ENCODE data around the gene CRIM1.

The CRIM1 gene

DNA sequence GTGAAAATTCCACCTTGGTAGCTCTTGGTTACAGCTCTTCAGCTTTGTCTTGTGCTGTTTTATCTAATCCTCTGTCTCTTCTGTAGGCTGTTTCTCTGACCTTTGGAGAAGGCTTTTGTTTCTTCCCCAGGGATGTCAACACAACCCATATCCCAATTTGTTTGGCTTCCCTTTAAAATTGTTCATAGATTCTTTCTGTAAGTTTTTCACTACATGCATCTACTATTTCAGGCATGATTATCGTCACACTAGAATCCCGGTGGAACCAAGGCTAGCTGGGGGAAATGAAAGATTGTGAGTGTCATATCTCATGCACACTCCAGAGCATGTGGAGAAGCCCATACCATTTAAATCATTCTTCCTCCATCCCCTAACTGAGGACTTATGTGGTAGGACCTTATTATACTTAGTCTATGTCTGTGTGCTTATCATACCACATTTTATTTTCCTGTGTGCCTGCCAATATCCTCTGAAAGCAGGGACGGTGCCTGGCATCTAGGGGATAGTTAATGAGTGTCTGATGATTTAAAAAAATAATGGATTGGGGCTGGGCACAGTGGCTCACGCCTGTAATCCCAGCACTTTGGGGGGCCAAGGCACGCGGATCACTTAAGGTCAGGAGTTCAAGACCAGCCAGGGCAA is 59.9 kb downstream of the CRIM1 start:
- no peak for TF ChIP-seq ZFX (IDR thresholded peaks at IDR 0.05)
- TF ChIP-seq, protein P1, sequence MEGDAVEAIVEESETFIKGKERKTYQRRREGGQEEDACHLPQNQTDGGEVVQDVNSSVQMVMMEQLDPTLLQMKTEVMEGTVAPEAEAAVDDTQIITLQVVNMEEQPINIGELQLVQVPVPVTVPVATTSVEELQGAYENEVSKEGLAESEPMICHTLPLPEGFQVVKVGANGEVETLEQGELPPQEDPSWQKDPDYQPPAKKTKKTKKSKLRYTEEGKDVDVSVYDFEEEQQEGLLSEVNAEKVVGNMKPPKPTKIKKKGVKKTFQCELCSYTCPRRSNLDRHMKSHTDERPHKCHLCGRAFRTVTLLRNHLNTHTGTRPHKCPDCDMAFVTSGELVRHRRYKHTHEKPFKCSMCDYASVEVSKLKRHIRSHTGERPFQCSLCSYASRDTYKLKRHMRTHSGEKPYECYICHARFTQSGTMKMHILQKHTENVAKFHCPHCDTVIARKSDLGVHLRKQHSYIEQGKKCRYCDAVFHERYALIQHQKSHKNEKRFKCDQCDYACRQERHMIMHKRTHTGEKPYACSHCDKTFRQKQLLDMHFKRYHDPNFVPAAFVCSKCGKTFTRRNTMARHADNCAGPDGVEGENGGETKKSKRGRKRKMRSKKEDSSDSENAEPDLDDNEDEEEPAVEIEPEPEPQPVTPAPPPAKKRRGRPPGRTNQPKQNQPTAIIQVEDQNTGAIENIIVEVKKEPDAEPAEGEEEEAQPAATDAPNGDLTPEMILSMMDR (conservative IDR thresholded peaks at IDR 0.05) = no peak
- H3K27ac ChIP-seq = no peak overlapping the region

DNA sequence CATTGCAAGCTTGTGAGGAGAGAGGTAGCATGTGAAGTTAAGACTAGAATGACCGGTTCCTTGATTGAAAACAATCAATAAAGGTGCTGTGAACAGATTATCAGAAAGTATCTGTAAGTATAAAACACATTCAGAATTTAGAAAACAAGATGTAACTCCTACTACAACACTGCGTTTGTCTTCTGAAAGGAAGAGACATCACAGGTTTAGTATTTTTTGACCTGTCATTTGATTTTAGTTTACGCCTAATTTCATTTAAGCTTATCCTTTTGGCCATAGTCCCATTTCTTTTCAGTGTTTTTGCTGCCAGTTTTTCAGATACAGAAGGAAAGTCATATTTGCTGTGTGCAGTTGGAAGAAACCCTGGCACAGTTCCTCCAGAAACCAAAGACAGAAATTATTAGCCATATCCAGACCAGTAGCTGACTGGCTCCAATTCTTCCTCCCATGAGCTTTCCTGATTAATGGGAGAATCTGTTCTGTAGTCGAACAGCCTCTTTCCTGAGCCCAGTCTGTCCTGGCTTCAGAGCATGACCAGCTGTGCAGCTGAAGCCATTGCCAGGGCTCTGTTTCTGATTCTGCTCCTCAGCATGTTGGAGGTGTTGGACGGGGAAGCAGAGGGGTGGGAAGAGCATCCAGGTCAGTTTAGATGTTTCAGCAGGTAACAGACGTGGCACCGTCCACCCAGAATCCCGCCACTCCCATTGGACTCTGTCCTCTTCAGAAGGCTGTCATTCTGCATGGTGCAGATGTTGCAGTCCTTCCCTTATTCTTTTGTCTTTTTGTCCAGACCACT is 61.0 kb downstream of the CRIM1 start:
- no peak for TF ChIP-seq ZFX (IDR thresholded peaks at IDR 0.05)
- TF ChIP-seq, protein P1 (conservative IDR thresholded peaks at IDR 0.05) = no peak
- no peak overlapping the region for H3K27ac ChIP-seq

GRCh38 chr2:36420569-36421181 is 65.1 kb downstream of the CRIM1 start:
- H3K27ac ChIP-seq = no peak overlapping the region
- TF ChIP-seq ZFX (IDR thresholded peaks at IDR 0.05) = no peak
- TF ChIP-seq, protein P1 (conservative IDR thresholded peaks at IDR 0.05) = no peak

DNA sequence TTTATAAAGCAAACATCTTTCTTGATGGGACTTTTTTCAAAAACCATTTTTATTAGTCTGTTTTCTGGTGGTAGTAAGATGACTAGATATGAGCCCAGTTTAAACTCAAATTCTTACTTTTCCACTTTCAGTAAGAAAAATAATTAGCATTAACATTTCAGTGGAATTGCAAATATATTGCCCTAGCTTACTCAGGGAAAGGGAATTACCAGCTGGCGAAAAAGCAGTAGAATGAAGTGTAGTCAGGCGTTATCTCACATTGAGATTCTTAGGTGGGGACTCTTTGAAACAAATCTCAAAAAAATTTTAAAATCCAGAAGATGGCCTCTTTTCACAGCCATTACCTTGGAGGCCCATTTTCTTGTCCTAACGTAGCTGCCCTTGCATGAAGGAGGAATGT is 65.8 kb downstream of the CRIM1 start:
- no peak overlapping the region for H3K27ac ChIP-seq
- TF ChIP-seq ZFX (IDR thresholded peaks at IDR 0.05) = no peak
- TF ChIP-seq, protein P1 (conservative IDR thresholded peaks at IDR 0.05) = no peak

DNA sequence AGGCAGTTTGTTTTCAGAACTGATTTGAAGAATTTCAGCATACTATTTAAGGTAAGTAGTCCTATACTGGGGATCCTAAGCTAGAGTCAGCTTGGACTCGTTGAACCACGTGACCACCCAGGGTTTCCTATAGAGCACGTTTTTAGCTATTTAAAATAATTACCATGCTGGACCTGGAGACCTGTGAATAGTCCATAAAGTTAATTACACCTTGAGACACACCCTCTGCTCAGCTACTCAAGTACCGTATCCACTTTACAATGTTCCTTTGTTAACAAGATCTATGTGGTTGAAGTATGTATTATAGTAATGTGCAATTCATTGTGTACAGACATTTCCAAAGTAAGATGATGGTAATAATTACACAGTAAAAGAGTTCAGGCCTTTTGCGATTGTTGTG is 67.6 kb downstream of the CRIM1 start:
- no peak for TF ChIP-seq ZFX (IDR thresholded peaks at IDR 0.05)
- TF ChIP-seq, protein P1 (conservative IDR thresholded peaks at IDR 0.05) = no peak
- no peak overlapping the region for H3K27ac ChIP-seq

DNA sequence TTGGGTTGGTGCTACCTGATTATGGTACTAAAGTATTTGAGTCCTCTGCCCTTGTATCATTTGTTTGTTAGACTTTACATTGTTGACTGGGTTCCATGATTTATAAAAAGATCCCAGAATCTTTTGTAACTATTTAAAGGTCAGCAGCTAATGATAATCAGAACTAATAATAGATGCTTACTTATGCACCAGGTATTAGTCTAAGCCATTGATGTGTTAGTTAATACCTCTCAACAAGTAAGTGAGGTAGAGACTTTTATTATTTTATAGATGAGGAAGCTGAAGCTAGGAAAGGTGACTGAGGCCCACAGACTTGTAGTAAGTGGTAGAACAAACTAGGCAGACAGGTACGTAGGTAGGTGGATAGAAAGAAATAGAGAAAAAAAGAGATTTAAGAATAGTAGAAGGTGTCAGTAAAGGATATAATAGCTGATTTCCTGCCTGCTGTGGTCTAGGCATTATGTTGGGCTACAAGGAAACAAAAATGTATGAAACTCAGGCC is 68.1 kb downstream of the CRIM1 start:
- no peak for TF ChIP-seq ZFX (IDR thresholded peaks at IDR 0.05)
- TF ChIP-seq, protein P1 (conservative IDR thresholded peaks at IDR 0.05) = no peak
- H3K27ac ChIP-seq = no peak overlapping the region

Measured in C4-2B (cell line).